Measurements from ENCODE around the gene PRDX2.

Gene PRDX2

DNA sequence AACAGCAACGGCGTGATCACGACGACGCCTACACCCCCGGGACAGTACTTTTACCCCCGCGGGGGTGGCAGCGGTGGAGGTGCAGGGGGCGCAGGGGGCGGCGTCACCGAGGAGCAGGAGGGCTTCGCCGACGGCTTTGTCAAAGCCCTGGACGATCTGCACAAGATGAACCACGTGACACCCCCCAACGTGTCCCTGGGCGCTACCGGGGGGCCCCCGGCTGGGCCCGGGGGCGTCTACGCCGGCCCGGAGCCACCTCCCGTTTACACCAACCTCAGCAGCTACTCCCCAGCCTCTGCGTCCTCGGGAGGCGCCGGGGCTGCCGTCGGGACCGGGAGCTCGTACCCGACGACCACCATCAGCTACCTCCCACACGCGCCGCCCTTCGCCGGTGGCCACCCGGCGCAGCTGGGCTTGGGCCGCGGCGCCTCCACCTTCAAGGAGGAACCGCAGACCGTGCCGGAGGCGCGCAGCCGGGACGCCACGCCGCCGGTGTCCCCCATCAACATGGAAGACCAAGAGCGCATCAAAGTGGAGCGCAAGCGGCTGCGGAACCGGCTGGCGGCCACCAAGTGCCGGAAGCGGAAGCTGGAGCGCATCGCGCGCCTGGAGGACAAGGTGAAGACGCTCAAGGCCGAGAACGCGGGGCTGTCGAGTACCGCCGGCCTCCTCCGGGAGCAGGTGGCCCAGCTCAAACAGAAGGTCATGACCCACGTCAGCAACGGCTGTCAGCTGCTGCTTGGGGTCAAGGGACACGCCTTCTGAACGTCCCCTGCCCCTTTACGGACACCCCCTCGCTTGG, 9.3 kb downstream of the PRDX2 start:
- peak; percentile 67 for DNase-seq

DNA sequence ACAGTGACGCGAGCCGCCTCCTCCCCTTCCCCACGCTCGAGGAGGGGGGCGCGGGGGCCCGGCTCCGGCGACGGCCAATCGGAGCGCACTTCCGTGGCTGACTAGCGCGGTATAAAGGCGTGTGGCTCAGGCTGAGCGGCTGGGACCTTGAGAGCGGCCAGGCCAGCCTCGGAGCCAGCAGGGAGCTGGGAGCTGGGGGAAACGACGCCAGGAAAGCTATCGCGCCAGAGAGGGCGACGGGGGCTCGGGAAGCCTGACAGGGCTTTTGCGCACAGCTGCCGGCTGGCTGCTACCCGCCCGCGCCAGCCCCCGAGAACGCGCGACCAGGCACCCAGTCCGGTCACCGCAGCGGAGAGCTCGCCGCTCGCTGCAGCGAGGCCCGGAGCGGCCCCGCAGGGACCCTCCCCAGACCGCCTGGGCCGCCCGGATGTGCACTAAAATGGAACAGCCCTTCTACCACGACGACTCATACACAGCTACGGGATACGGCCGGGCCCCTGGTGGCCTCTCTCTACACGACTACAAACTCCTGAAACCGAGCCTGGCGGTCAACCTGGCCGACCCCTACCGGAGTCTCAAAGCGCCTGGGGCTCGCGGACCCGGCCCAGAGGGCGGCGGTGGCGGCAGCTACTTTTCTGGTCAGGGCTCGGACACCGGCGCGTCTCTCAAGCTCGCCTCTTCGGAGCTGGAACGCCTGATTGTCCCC, 10.1 kb downstream of the PRDX2 start, which contains the start of gene JUNB:
JUNB (plus strand) TSS at position 142 of the 706 bp plus-strand sequence; CDS start at position 428, 286 bp downstream.
- DNase-seq: peak; percentile 93

DNA sequence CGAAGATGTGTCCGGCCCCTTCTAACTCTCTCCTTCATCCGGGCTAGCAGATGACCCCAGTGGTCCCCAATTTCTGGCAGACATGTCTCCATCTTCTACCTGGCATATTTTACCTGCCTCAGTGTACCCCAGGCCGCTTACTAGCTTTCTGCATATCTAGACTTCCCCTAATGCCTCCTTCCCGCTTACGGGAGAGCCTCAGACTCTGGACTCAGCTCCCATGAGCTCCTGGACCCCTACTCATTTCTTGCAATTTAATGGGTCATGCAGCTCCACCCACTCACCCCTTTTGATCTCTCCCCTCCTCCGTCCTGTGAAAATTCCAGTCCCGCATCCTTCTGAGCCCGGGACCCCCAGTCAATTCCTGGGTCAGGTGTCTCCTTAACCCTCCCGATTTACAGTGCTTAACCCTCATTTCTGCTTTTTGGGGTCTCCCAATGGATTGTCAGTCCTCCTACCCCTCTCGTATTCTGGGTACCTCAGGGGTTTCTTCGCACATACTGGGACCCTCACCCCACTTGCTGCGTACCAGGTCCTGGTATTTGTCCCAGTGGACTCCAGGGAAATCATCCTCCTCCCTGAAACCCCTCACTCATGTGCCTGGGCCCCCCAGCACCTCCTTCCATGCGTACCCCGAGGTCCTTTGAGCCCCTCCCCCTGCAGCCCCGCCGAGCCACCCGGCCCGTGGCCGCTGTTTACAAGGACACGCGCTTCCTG, 10.8 kb downstream of the PRDX2 start:
- no peak for DNase-seq

DNA sequence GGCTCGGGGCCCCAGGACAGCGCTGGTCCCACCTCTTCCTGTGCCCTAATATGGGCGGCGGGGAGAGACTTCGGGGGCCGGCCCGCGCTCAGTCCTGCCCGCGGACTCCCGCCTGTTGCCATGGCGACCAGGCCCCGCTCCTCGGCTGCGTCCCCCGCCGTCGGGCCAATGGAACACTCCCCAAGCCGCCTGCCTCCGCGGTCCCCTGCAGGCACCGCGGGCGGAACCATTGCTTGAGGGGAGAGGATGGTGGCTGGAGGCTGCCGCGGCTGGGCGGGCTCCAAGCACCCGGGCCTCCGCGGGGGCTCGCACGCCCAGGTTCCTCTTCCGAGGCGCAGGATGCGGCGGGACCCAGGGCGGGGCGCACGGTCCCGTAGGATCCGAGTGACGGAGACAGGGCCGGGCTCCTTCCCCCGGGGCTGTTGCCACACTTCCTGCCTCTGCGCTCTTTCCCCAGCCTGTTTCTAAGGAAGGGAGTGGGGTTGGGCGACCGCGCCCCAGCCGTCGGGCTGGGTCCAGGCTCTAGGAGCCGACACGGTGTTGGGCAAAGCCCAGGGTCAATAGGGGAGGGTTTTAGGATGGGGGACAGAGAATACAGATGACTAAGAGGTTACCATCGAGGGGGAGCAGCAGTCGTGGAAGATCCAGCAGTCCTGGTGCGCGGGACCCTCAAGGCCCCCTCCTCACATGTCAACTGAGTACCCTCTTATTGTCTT, 11.5 kb downstream of the PRDX2 start:
- DNase-seq: peak; percentile 93

DNA sequence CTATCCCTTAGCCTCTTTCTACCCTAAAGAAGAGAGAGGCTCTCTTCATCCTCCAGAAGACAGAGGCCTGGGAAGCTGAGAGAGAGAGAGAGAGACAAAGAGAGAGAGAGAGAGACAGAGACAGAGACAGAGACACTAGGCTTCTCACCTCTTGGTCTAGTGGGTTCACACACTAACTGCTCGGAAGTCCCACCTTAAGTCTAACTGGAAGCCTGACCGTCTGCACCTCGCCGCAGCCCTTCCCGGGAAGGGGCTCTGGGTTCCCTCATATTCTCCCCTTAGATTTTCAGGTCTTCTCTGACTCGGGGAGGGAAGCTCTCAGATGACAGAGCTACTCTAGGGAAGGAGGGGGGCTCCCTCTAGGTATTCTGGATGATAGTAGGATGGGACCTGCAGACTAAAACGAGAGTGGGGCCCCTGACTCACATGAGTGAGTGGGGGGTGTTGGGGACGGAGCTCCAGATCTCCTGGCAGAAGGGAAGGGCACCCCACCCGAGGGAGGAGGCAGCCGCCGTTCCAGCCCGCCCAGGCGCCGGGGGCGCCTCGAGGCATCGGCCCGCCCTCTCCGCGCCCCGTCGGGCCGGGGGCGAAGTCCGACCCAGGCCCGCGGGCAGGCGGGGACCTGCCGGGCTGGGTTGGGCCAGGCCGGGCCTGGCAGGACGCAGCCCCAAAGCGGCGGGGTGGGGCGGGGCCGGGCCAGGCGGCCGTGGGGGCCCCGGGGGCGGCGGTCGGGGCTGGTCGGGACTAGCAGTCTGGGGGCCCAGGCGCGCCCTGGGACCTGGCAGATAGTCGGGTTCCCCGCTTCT, 12.3 kb downstream of the PRDX2 start:
- DNase-seq: peak; percentile 49

DNA sequence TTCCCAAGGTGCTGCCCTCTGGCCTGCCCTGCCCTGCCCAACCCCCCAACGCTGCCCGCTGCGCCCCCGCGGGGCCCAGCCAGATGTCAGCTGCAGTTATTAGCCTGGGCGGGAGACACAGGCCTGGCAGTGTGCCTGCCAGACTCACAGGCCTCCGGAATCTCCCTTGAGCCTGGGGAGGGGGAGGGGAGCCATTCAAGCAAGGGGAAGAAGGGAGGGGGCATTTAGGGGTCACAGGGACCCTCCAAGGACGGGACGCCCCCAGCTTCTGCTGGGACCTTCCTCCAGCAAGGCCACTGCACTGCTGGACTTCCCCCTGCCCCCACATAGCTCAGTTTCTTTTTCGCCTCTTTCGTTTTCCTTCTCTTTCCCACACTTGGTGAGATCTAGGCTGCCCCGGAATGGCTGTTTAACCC, 12.9 kb downstream of the PRDX2 start:
- peak; percentile 43 for DNase-seq

DNA sequence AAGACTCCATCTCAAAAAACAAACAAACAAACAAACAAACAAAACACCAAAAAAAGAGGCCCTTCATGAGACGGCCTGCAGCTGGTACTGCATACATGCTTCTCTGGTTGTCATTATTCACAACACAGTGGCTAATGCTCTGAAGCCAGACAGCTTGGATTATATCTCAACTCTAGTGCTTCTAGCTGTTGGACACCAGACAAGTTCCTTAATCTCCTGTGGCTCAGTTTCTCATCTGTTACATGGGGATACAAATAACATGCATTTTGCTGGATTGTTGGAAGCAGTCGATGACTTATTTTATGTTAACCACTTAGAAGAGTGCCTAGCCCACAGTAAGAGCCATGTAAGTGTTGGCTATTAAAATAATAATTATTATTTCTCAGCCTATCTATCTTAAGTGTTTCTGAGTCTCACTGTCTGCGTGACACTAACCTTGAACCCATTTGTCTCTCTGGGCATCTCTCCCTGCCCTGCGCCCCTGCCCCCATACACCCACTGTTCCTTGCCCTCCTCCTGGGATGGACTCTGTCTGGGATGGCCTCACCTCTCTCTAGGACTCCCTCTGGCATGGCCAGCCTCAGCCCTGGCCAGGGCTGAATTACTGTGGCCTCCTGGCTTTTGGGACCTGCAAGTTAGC, 13.4 kb downstream of the PRDX2 start:
- DNase-seq: no peak

DNA sequence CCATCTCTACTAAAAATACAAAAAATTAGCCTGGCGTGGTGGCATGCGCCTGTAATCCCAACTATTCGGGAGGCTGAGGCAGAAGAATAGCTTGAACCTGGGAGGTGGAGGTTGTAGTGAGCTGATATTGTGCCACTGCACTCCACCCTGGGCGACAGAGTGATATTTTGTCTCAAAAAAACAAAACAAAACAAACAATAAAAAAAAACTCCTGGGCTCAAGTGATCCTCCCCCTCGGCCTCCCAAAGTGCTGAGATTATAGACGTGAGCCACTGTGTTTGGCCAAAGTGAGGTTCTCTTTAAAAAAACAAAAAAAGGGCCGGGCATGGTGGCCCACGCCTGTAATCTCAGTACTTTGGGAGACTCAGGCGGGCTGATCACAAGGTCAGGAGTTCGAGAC, 14.1 kb downstream of the PRDX2 start:
- no peak for DNase-seq

DNA sequence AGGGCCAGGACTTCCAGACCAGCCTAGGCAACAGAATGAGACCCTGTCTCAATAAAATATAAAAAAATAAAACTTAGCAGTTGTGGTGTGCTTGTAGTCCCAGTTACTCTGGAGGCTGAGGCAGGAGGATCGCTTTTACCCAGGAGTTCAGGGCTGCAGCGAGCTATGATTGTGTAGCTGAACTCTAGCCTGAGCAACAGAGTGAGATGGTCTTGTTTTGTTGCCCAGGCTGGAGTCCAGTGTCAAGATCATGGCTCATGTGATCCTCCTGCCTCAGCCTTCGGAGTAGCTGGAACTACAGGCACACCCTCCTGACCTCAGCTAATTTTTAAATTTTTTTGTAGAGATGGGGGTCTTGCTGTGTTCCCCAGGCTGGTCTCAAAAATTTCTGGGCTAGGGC, 14.6 kb downstream of the PRDX2 start:
- DNase-seq: no peak

DNA sequence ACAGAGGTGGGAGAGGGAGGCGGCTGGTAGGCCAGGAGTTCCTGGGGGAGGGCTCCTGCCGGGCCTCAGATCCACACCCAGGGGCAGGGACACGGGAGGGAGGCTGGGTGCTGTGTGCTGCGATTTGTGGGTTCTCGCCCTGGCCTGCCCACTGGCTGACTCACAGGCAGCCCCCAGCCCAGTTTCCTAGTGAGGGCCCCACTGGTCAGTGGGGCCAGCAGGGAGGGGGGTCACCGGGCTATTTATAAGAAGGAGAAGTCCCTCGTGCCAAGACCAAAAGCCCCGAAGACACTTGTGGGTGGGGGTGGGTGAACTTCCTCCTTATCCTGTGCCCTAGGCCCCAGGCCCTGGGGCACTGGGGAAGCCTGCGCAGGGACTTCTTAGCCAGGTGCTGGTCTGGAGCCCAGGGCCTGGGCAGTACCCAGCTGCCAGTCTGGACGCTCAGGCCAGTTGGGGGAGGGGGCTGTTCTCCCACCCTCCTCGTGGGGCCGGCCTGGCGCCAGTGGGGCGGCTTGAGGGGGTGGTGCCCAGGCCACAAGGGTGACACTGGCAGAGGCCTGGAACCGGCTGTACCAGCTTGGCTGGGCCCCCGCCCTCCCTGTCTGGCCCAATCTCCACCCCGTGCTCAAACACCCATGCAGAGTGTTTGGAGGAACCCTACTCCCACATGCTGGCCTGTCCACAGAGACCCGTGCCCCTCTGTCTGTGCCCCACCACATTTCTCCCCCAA, 15.3 kb downstream of the PRDX2 start:
- DNase-seq: no peak

DNA sequence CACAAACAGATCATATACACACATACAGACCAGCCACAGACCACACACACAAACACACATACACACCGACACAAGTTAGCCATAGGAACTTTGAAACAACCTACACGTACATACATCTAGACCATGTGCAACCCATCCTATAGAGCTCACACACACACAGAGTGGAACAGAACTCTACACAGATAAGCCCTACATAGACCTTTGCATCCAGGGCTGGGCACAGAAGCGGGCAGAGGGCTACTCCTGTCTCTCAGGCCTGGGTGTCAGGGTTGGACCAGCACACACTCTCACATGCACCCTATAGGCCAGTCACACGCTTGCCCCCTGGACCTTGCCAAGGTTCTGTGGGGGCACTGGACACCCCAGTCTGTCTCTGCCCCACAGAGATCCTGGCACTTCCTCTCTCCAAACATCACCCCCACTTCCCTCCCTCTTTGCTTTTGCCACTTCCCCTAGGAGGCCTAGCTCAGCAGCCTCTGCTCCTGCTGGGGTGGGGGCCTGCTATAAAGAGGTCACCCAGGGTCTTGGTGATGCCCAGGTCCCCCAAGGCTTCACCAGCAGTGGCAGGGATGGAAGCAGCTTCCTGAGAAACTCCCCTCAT, 16.1 kb downstream of the PRDX2 start:
- DNase-seq: no peak

DNA sequence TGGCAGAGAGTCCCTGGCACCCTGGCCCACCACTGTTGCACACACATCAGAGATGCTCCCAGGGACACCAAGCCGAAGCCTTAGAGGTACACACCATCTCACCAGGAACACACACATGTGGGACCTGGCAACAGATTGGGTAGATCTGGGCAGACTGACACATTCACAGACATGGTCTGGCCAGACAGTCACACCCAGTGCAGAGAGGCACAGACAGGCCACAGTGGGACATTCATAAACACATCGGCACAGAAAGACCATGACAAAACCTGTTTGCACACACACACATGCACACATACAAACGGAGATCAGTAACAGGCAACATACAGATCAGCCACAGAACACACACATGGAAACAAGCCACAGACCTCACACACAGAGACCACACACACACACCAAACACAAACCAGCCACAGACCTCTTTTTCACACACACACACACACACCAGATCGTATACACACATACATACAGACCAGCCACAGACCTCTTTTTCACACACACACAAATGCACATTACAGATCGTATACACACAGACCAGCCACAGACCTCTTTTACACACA, 16.6 kb downstream of the PRDX2 start:
- DNase-seq: no peak

DNA sequence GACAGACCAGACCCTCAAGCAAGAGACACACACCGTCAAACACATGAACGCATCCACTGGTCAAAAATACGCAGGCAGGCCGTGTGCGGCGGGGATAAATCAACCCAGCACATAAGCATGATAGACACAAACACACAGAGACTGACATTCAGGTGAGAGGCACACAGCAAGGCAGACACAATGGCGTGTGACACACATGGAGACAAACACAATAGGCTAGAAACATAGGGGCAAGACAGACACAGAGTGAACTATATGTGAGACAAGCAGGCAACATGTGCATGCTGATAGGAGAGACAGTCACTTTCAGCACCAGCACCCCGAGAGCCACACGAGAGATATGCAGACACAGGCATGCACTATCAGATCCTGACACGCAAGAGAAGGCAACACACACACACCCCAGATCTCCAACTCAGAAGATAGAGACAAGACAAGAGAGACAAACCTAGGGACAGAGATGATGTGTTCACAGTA, 17.2 kb downstream of the PRDX2 start:
- DNase-seq: no peak

DNA sequence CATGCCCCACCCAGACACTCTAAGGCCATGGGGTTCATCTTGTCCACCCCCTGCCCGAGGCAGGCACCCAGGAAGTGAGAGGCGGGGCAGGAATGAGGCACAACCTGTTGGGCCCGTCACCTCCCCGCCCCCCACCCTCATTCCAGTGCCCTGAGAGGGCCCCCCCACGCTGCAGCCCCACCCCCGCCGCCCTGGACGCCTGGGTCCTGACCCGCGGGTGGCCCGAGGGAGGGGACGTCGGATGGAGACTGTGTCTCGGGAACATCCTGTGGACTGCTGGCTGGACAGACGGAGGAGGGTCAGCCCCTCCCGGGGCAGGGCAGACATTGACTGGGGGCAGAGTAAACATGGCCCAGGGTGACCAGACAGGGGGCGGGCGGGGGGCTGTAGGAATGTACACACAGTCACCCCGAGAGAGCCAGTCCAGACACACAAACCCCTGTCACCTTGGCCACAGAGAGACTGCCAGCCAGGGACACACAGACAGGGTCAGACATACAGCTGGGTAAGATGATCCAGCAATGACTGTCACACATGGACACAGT, 17.7 kb downstream of the PRDX2 start:
- DNase-seq: no peak

DNA sequence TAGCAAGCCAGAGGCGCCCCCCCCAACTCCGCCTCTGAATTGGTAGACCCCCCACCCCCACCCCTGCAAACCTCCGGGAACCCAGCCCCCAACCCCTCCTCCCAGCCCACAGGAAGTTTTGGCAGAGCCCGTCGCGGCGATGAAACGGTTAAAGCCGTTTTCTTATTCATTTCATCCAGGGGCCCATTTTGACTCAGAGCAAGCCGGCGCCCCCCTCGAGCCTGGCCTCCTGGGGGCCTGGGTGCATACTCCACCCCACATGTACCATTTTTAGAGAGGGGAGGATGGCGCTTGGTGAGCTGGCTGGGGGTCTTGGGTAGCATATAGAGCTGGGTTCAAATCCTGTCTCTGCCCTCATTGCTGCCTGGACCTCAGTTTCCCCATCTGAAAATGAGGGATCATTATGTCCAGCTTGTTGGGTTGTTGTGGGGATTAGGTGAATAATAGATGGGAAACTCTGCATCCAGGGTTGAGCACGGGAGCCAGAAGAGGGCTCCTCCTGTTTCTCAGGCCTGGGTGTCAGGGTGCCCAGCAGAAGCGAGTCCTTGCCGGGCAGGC, 18.2 kb downstream of the PRDX2 start:
- DNase-seq: peak; percentile 58

DNA sequence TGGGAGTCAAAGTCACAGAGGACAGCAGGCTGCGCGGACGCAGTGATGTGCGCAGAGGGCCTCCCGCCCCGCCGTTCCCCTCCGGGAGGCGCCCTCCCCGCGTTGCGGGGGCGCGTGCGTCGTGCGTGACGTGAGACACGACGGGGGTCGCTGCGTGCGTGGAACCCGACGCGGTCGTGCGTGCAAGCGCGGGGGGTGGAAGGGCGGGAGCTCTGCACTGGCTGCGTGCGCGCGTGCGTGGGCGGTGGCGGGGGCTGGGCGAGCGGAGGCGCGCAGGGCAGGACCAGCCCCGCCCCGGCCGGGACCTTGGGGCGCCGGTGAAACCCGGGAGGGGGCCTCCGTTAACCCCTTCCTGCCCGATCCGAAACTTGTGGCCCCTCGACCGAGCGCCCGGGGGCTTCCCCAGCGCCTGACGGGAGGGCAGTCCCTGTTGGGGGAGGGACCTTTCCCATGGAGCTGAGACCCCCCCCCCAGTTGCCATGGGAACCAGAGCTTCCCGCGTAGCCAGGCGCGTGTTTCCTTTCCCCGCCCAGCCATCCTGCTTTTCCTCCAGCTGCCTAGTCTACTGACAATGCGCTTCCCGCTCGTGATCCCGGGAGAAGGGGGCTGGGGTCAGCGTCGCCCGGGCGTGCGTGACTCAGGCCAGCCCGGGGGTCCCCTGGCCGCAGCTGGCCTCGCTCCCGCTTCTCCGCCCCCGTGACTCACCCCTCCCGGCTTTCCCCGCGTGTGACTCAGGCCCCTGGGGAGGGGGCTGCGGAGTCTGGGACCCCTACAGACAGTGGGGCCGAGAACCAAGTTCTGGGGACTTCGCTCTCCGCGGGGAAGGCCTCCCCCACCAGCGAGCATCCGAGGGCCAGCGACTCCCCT, 18.9 kb downstream of the PRDX2 start:
- DNase-seq: peak; percentile 86

DNA sequence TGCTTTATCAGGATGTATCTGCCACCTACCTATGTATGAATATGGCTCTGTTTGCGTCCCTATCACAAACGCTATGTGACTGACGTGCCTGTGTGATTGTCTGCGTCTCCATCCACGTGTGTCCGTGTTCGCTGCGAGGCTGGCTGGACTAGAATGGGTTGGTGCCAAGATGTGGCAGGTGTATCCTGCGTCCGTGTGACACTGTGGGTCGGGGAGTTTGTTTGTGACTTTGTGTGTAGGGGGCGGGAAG, 19.5 kb downstream of the PRDX2 start:
- DNase-seq: no peak

DNA sequence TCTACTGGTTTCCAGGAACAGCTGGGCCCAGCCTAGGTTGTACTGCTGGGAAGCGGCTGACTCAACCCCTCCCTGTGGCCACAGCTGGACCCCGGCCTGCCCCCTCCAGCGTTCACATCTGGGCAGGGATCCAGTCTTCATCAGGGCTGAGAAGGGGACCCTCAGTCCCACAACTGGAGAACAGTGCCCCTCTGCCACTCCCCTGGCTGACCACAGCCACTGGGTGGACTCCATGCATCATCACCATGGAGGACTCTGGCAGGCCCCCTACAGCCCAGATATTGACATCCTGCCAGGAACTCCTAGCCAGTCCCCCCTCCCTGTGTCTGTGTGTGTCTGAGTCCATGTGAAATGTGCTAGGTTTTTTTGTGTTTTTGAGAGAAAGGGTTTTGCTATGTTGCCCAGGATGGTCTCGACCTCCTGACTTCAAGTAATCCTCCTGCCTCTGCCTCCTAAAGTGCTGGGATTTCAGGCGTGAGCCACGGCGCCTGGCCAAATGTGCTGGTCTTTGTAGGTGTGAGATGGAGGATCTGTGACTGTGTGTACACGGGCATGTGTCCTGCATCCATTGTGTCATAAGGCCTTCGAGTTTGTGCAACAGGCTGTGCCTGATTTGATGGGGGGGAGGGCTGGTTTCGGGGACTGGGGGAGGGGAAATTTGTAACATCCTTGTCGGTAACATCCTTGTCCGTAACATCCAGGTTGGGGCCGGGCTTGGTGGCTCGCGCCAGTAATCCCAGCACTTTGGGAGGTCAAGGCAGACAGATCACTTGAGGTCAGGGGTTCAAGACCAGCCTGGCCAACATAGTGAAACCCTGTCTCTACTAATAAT, 22.2 kb downstream of the PRDX2 start:
- DNase-seq: no peak

Data from stimulated activated naive CD4-positive, alpha-beta T cell treated with Interleukin-2 at 50 U/mL for 16 hours (primary cell).